K562 (cell line): ENCODE measurements around the gene BCL7B. TPM values are rescaled to one million over a fixed set of nuclear protein-coding genes. Genes with fewer than 3 reads are reported as not detected.

Experiments used
- ARNT ChIP-seq, 2 experiments: fragments of 450-650 bp; IDR thresholded peaks; 2 replicates each; pipeline ENCODE4 v1.6.1; 2016; ENCODE audit warnings: mild to moderate bottlenecking in 1 of 2
- BCOR ChIP-seq: fragments of 450-650 bp; IDR thresholded peaks from 2 replicates; pipeline ENCODE4 v1.6.1; 2016
- CSDE1 ChIP-seq, 2 experiments: fragments of 450-650 bp; IDR thresholded peaks; 2 replicates each; pipeline ENCODE4 v1.6.1; 2016; ENCODE audit warnings: mild to moderate bottlenecking in 1 of 2
- EHMT2 ChIP-seq: fragments of 450-650 bp; IDR thresholded peaks from 2 replicates; pipeline ENCODE4 v1.6.1; 2018; ENCODE audit warnings: antibody characterized with exemption
- FUS ChIP-seq: fragments of 200-400 bp; formaldehyde crosslinking; optimal IDR thresholded peaks from 2 replicates; pipeline ENCODE3; 2017; ENCODE audit warnings: low read depth, low read length
- GTF2A2 ChIP-seq: IDR thresholded peaks from 2 replicates; pipeline ENCODE4 v1.6.1; 2016; ENCODE audit warnings: mild to moderate bottlenecking, missing genetic modification characterization, missing compliant biosample characterization
- HLTF ChIP-seq: fragments of 450-650 bp; IDR thresholded peaks from 2 replicates; pipeline ENCODE4 v1.6.1; 2016
- ILF3 ChIP-seq: fragments of 450-650 bp; IDR thresholded peaks from 2 replicates; pipeline ENCODE4 v1.6.1; 2018; ENCODE audit warnings: antibody characterized with exemption, mild to moderate bottlenecking, moderate library complexity, borderline replicate concordance
- KDM4B ChIP-seq, 2 experiments: fragments of 450-650 bp in 1 of 2; sonication (generic) in 1 of 2; IDR thresholded peaks; 2 replicates each; pipeline ENCODE4 v1.6.1; 2016 to 2017; ENCODE audit warnings: borderline replicate concordance in 2 of 2, antibody characterized with exemption in 1 of 2, low read depth in 1 of 2, mild to moderate bottlenecking in 1 of 2
- LEF1 ChIP-seq: fragments of 450-650 bp; IDR thresholded peaks from 2 replicates; pipeline ENCODE4 v1.6.1; 2016; ENCODE audit warnings: mild to moderate bottlenecking
- MCM5 ChIP-seq: fragments of 450-650 bp; IDR thresholded peaks from 2 replicates; pipeline ENCODE4 v1.6.1; 2016; ENCODE audit warnings: low read depth
- MIER1 ChIP-seq: fragments of 450-650 bp; IDR thresholded peaks from 2 replicates; pipeline ENCODE4 v1.6.1; 2016; ENCODE audit warnings: antibody characterized with exemption, mild to moderate bottlenecking, low read depth
- NFRKB ChIP-seq: fragments of 450-650 bp; IDR thresholded peaks from 2 replicates; pipeline ENCODE4 v1.6.1; 2016; ENCODE audit warnings: low read depth
- SIX5 ChIP-seq, 2 experiments: IDR thresholded peaks; 2 replicates each; pipeline ENCODE4 v1.6.1; 2011; ENCODE audit warnings: low read length in 2 of 2, borderline replicate concordance in 1 of 2, low read depth in 1 of 2, mild to moderate bottlenecking in 1 of 2, moderate library complexity in 1 of 2; ENCODE audit not compliant: insufficient read depth in 1 of 2
- TRIM28 ChIP-seq: fragments of 450-650 bp; IDR thresholded peaks from 2 replicates; pipeline ENCODE4 v1.6.1; 2017
- ZKSCAN1 ChIP-seq: fragments of 150-350 bp; IDR thresholded peaks from 2 replicates; pipeline ENCODE4 v1.6.1; 2016; ENCODE audit warnings: low read depth, low read length
- ZNF124 ChIP-seq: sonication (generic); formaldehyde crosslinking; IDR thresholded peaks from 2 replicates; pipeline ENCODE4 v1.8.1; 2022; ENCODE audit warnings: missing genetic modification reagents
- ZNF140 ChIP-seq: fragments of 250-450 bp; sonication (Bioruptor Pico); IDR thresholded peaks from 2 replicates; pipeline ENCODE4 v1.8.0; 2021; ENCODE audit warnings: moderate library complexity, mild to moderate bottlenecking, inconsistent platforms
- ZNF146 ChIP-seq: IDR thresholded peaks from one replicate; pipeline ENCODE4 v1.6.1; 2018; ENCODE audit warnings: missing compliant biosample characterization; ENCODE audit not compliant: unreplicated experiment
- ZNF165 ChIP-seq: fragments of 250-450 bp; sonication (Bioruptor Pico); IDR thresholded peaks from 2 replicates; pipeline ENCODE4 v1.4.0; 2020; ENCODE audit warnings: borderline replicate concordance
- ZNF384 ChIP-seq: IDR thresholded peaks from 2 replicates; pipeline ENCODE4 v1.6.1; 2012; ENCODE audit warnings: low read depth, low read length, improper control_type of control experiment
- polyA plus RNA-seq, 8 experiments: library from polyadenylated mRNA; depleted of rRNA in 4 of 8; stranded (reverse) in 5 of 8; unstranded in 3 of 8; fragments of >200 nt; fragmentation: Nextera tagmentation in 2 of 8; fragmentation: Illumina TruSeq in 1 of 8; extraction: Ambion mirVana in 2 of 8; extraction: Trizol in 1 of 8; gene quantifications; 2 replicates each; pipeline versions ENCODE4 v1.2.1 to v1.2.3, GENCODE V29; 2011 to 2014; ENCODE audit warnings: inconsistent platforms in 1 of 8, missing spikeins in 1 of 8
- total RNA-seq, 7 experiments: library from RNA; depleted of rRNA in 6 of 7; stranded (reverse); fragments of >200 nt in 6 of 7; fragmentation: Illumina TruSeq in 2 of 7; extraction: Trizol in 2 of 7; gene quantifications; 2 replicates each; pipeline versions ENCODE4 v1.2.1 to v1.2.3, GENCODE V29; 2011 to 2021; ENCODE audit warnings: low replicate concordance in 1 of 7
- TF ChIP-seq, protein P1 (sequence below): sonication (generic); formaldehyde crosslinking; IDR thresholded peaks from 2 replicates; pipeline ENCODE4 v1.8.1; 2023; ENCODE audit warnings: mild to moderate bottlenecking, missing genetic modification reagents
- TF ChIP-seq, protein P2 (sequence below): sonication (generic); formaldehyde crosslinking; IDR thresholded peaks from 2 replicates; pipeline ENCODE4 v1.8.0; 2022; ENCODE audit warnings: missing genetic modification reagents, mild to moderate bottlenecking, borderline replicate concordance
- TF ChIP-seq, protein P3 (sequence below): sonication (generic); formaldehyde crosslinking; IDR thresholded peaks from 2 replicates; pipeline ENCODE4 v1.8.1; 2023; ENCODE audit warnings: mild to moderate bottlenecking, missing genetic modification reagents
- TF ChIP-seq, protein P4 (sequence below), 2 experiments: fragments of 200-800 bp in 1 of 2; sonication (Bioruptor generic) in 1 of 2; sonication (generic) in 1 of 2; formaldehyde crosslinking in 1 of 2; IDR thresholded peaks in 1 of 2; conservative IDR thresholded peaks in 1 of 2; 2 replicates each; pipeline versions ENCODE4 v1.5.0 to v1.6.1; 2016 to 2020; ENCODE audit warnings: missing compliant biosample characterization in 1 of 2, missing genetic modification characterization in 1 of 2, missing genetic modification reagents in 1 of 2

Gene BCL7B
- total and polyA plus RNA-seq, 9 of the 15 experiments (the other 6 are each of a cell fraction or from before 2014, with no cell fraction given), result 10.0 to 73.2 (median 32.9) TPM

DNA sequence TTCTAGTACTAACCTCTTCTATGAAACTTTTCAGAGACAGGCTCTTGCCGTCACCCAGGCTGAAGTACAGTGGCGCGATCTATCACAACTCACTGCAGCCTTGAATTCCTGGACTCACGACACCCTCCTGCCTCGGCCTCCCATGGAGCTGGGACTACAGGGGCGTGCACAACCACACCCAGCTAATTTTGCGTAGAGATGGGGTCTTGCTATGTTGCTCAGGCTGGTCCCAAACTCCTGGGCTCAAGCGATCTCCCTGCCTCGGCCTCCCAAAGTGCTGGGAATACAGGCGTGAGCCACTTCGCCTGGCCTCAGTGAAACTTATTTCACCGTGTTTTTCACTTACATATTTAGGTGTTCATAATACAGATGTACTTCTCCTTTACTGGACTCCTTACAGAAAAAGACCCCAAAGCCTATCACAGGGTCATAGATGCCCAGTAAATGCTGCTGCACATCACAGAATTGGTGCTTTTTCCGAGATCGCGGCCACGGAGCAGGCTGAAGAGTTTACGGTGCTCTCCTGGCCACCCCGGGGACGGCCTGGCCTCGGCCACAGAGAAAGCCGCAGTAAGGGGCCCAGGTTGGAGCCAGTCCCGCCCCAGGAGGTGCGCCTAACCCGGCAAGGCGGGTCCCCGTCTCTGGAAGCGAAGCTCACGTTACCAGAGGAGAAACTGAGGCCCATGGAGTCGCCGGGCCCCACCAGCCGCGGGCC, 20.3 kb upstream of the BCL7B start (continued):
- no peak for TF ChIP-seq MIER1
- TF ChIP-seq EHMT2, result no peak
- TF ChIP-seq, protein P1, sequence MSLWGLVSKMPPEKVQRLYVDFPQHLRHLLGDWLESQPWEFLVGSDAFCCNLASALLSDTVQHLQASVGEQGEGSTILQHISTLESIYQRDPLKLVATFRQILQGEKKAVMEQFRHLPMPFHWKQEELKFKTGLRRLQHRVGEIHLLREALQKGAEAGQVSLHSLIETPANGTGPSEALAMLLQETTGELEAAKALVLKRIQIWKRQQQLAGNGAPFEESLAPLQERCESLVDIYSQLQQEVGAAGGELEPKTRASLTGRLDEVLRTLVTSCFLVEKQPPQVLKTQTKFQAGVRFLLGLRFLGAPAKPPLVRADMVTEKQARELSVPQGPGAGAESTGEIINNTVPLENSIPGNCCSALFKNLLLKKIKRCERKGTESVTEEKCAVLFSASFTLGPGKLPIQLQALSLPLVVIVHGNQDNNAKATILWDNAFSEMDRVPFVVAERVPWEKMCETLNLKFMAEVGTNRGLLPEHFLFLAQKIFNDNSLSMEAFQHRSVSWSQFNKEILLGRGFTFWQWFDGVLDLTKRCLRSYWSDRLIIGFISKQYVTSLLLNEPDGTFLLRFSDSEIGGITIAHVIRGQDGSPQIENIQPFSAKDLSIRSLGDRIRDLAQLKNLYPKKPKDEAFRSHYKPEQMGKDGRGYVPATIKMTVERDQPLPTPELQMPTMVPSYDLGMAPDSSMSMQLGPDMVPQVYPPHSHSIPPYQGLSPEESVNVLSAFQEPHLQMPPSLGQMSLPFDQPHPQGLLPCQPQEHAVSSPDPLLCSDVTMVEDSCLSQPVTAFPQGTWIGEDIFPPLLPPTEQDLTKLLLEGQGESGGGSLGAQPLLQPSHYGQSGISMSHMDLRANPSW (CRISPR knock-in tag), result no peak
- 0 out of 2 replicates have a peak, but pooled peaks have one; percentile 47 for TF ChIP-seq NFRKB
- TF ChIP-seq, protein P2, sequence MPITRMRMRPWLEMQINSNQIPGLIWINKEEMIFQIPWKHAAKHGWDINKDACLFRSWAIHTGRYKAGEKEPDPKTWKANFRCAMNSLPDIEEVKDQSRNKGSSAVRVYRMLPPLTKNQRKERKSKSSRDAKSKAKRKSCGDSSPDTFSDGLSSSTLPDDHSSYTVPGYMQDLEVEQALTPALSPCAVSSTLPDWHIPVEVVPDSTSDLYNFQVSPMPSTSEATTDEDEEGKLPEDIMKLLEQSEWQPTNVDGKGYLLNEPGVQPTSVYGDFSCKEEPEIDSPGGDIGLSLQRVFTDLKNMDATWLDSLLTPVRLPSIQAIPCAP, result no peak
- no peak for TF ChIP-seq ZNF140 (CRISPR knock-in tag)
- TF ChIP-seq GTF2A2 (tag), result peak; percentile 15; the same call in 1 of the 2 replicates
- TF ChIP-seq ZKSCAN1, result no peak
- TF ChIP-seq CSDE1 (IDR thresholded peaks at IDR 0.05), result no peak
- no peak for TF ChIP-seq BCOR
- TF ChIP-seq SIX5 (IDR thresholded peaks at IDR 0.05; ENCODE audit: borderline replicate concordance in 1 of 2, insufficient read depth in 1 of 2, low read depth in 1 of 2, low read length in 2 of 2), result no peak
- no peak for TF ChIP-seq LEF1
- TF ChIP-seq ARNT (IDR thresholded peaks at IDR 0.05), result no peak
- TF ChIP-seq TRIM28, result 0 out of 2 replicates have a peak, but pooled peaks have one; percentile 0
- TF ChIP-seq HLTF, result no peak
- no peak for TF ChIP-seq ZNF165 (CRISPR knock-in tag)
- no peak for TF ChIP-seq ZNF146
- TF ChIP-seq MCM5, result no peak
- TF ChIP-seq ZNF124 (CRISPR knock-in tag), result 0 out of 2 replicates have a peak, but pooled peaks have one; percentile 30
- no peak for TF ChIP-seq FUS
- no peak for TF ChIP-seq ILF3
- TF ChIP-seq ZNF384, result no peak
- TF ChIP-seq, protein P3, sequence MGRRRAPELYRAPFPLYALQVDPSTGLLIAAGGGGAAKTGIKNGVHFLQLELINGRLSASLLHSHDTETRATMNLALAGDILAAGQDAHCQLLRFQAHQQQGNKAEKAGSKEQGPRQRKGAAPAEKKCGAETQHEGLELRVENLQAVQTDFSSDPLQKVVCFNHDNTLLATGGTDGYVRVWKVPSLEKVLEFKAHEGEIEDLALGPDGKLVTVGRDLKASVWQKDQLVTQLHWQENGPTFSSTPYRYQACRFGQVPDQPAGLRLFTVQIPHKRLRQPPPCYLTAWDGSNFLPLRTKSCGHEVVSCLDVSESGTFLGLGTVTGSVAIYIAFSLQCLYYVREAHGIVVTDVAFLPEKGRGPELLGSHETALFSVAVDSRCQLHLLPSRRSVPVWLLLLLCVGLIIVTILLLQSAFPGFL (CRISPR knock-in tag), result peak; percentile 86; the same call in 1 of the 2 replicates
- TF ChIP-seq, protein P4, sequence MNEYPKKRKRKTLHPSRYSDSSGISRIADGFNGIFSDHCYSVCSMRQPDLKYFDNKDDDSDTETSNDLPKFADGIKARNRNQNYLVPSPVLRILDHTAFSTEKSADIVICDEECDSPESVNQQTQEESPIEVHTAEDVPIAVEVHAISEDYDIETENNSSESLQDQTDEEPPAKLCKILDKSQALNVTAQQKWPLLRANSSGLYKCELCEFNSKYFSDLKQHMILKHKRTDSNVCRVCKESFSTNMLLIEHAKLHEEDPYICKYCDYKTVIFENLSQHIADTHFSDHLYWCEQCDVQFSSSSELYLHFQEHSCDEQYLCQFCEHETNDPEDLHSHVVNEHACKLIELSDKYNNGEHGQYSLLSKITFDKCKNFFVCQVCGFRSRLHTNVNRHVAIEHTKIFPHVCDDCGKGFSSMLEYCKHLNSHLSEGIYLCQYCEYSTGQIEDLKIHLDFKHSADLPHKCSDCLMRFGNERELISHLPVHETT (CRISPR knock-in tag; conservative IDR thresholded peaks at IDR 0.05 in 1 of 2, IDR thresholded peaks at IDR 0.05 in 1 of 2), result no peak; a peak in 1 of 4 replicates
- no peak for TF ChIP-seq KDM4B (IDR thresholded peaks at IDR 0.05; ENCODE audit: borderline replicate concordance in 2 of 2, low read depth in 1 of 2)
